ENCODE data around the gene B3GNT8.

GRCh38 chr19:41386442-41386841 is 40.7 kb downstream of the B3GNT8 start:
- TF ChIP-seq, protein P1, sequence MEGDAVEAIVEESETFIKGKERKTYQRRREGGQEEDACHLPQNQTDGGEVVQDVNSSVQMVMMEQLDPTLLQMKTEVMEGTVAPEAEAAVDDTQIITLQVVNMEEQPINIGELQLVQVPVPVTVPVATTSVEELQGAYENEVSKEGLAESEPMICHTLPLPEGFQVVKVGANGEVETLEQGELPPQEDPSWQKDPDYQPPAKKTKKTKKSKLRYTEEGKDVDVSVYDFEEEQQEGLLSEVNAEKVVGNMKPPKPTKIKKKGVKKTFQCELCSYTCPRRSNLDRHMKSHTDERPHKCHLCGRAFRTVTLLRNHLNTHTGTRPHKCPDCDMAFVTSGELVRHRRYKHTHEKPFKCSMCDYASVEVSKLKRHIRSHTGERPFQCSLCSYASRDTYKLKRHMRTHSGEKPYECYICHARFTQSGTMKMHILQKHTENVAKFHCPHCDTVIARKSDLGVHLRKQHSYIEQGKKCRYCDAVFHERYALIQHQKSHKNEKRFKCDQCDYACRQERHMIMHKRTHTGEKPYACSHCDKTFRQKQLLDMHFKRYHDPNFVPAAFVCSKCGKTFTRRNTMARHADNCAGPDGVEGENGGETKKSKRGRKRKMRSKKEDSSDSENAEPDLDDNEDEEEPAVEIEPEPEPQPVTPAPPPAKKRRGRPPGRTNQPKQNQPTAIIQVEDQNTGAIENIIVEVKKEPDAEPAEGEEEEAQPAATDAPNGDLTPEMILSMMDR (IDR thresholded peaks at IDR 0.05), result no peak
- TF ChIP-seq, protein P2, sequence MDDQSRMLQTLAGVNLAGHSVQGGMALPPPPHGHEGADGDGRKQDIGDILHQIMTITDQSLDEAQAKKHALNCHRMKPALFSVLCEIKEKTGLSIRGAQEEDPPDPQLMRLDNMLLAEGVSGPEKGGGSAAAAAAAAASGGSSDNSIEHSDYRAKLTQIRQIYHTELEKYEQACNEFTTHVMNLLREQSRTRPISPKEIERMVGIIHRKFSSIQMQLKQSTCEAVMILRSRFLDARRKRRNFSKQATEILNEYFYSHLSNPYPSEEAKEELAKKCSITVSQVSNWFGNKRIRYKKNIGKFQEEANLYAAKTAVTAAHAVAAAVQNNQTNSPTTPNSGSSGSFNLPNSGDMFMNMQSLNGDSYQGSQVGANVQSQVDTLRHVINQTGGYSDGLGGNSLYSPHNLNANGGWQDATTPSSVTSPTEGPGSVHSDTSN (IDR thresholded peaks at IDR 0.05), result no peak
- TF ChIP-seq TEAD4 (IDR thresholded peaks at IDR 0.05; ENCODE audit: borderline replicate concordance, insufficient read depth), result no peak
- TF ChIP-seq, protein P3, sequence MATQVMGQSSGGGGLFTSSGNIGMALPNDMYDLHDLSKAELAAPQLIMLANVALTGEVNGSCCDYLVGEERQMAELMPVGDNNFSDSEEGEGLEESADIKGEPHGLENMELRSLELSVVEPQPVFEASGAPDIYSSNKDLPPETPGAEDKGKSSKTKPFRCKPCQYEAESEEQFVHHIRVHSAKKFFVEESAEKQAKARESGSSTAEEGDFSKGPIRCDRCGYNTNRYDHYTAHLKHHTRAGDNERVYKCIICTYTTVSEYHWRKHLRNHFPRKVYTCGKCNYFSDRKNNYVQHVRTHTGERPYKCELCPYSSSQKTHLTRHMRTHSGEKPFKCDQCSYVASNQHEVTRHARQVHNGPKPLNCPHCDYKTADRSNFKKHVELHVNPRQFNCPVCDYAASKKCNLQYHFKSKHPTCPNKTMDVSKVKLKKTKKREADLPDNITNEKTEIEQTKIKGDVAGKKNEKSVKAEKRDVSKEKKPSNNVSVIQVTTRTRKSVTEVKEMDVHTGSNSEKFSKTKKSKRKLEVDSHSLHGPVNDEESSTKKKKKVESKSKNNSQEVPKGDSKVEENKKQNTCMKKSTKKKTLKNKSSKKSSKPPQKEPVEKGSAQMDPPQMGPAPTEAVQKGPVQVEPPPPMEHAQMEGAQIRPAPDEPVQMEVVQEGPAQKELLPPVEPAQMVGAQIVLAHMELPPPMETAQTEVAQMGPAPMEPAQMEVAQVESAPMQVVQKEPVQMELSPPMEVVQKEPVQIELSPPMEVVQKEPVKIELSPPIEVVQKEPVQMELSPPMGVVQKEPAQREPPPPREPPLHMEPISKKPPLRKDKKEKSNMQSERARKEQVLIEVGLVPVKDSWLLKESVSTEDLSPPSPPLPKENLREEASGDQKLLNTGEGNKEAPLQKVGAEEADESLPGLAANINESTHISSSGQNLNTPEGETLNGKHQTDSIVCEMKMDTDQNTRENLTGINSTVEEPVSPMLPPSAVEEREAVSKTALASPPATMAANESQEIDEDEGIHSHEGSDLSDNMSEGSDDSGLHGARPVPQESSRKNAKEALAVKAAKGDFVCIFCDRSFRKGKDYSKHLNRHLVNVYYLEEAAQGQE (IDR thresholded peaks at IDR 0.05; ENCODE audit: low read depth, low read length), result no peak
- TF ChIP-seq SIN3A (IDR thresholded peaks at IDR 0.05; ENCODE audit: borderline replicate concordance, low read depth, low read length), result no peak
- TF ChIP-seq JUND (IDR thresholded peaks at IDR 0.05), result no peak
- TF ChIP-seq, protein P4, sequence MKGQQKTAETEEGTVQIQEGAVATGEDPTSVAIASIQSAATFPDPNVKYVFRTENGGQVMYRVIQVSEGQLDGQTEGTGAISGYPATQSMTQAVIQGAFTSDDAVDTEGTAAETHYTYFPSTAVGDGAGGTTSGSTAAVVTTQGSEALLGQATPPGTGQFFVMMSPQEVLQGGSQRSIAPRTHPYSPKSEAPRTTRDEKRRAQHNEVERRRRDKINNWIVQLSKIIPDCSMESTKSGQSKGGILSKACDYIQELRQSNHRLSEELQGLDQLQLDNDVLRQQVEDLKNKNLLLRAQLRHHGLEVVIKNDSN (IDR thresholded peaks at IDR 0.05; ENCODE audit: borderline replicate concordance, low read depth), result no peak
- TF ChIP-seq EP300 (IDR thresholded peaks at IDR 0.05; ENCODE audit: borderline replicate concordance in 1 of 2, low read depth in 1 of 2, low read length in 1 of 2), result no peak
- TF ChIP-seq YY1 (IDR thresholded peaks at IDR 0.05; ENCODE audit: low read depth), result no peak
- TF ChIP-seq SMC3 (IDR thresholded peaks at IDR 0.05; ENCODE audit: low read depth, low read length), result no peak
- no peak for TF ChIP-seq MXI1 (IDR thresholded peaks at IDR 0.05; ENCODE audit: low read depth, low read length)
- TF ChIP-seq CHD2 (IDR thresholded peaks at IDR 0.05; ENCODE audit: low read length, partially characterized antibody), result no peak
- no peak for TF ChIP-seq NRF1 (IDR thresholded peaks at IDR 0.05; ENCODE audit: low read depth, low read length)
